ENCODE results near the gene FOXC1.

GRCh38 chr6:1654054-1654453 lies 44.3 kb downstream of the FOXC1 start:
- TF ChIP-seq, protein P1, sequence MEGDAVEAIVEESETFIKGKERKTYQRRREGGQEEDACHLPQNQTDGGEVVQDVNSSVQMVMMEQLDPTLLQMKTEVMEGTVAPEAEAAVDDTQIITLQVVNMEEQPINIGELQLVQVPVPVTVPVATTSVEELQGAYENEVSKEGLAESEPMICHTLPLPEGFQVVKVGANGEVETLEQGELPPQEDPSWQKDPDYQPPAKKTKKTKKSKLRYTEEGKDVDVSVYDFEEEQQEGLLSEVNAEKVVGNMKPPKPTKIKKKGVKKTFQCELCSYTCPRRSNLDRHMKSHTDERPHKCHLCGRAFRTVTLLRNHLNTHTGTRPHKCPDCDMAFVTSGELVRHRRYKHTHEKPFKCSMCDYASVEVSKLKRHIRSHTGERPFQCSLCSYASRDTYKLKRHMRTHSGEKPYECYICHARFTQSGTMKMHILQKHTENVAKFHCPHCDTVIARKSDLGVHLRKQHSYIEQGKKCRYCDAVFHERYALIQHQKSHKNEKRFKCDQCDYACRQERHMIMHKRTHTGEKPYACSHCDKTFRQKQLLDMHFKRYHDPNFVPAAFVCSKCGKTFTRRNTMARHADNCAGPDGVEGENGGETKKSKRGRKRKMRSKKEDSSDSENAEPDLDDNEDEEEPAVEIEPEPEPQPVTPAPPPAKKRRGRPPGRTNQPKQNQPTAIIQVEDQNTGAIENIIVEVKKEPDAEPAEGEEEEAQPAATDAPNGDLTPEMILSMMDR (IDR thresholded peaks at IDR 0.05): no peak
- TF ChIP-seq ZFX (IDR thresholded peaks at IDR 0.05; ENCODE audit: borderline replicate concordance): no peak
